HG02623 (cell line): ENCODE results near the gene NRARP.

ENCODE experiments used
- ATAC-seq: cut with Tn5 transposase; IDR thresholded peaks from one replicate; pipeline ENCODE4 v1.9.1; 2021; ENCODE audit warnings: moderate library complexity; ENCODE audit not compliant: unreplicated experiment

The NRARP gene

GRCh38 chr9:137299203-137299565, 2.9 kb downstream of the NRARP start:
- no peak for ATAC-seq

- no peak for ATAC-seq
Observed at GRCh38 chr9:137298401-137299202, 3.5 kb downstream of the NRARP start.

GRCh38 chr9:137297966-137298365, 4.1 kb downstream of the NRARP start:
- no peak for ATAC-seq

- no peak for ATAC-seq
Observed at GRCh38 chr9:137296670-137297664, 5.1 kb downstream of the NRARP start.

- no peak for ATAC-seq
Observed at GRCh38 chr9:137295849-137296669, 6.0 kb downstream of the NRARP start.

- ATAC-seq = no peak
Observed at GRCh38 chr9:137295238-137295811, 6.7 kb downstream of the NRARP start.

- ATAC-seq = no peak
Observed at GRCh38 chr9:137294681-137295237, 7.3 kb downstream of the NRARP start.

GRCh38 chr9:137294091-137294680, 7.9 kb downstream of the NRARP start:
- ATAC-seq = no peak

GRCh38 chr9:137293482-137294090, 8.5 kb downstream of the NRARP start:
- no peak for ATAC-seq

GRCh38 chr9:137293094-137293481, 9.0 kb downstream of the NRARP start:
- ATAC-seq = no peak

- no peak for ATAC-seq
Observed at GRCh38 chr9:137286975-137287383, 15.1 kb downstream of the NRARP start.

GRCh38 chr9:137281345-137282116, 20.5 kb downstream of the NRARP start:
- no peak for ATAC-seq

- ATAC-seq = no peak
Observed at GRCh38 chr9:137280474-137281344, 21.4 kb downstream of the NRARP start.

- no peak for ATAC-seq
Observed at GRCh38 chr9:137279741-137280473, 22.2 kb downstream of the NRARP start.

GRCh38 chr9:137278721-137279711, 23.1 kb downstream of the NRARP start:
- ATAC-seq = no peak
